Superior temporal gyrus (tissue), 1 donor: ENCODE measurements around the gene ABCB6.

Experiments used
- DNase-seq: peaks from one replicate; pipeline ENCODE4 v3.0.0-alpha.2; 2016; ENCODE audit errors: extremely low spot score

Gene ABCB6

DNA sequence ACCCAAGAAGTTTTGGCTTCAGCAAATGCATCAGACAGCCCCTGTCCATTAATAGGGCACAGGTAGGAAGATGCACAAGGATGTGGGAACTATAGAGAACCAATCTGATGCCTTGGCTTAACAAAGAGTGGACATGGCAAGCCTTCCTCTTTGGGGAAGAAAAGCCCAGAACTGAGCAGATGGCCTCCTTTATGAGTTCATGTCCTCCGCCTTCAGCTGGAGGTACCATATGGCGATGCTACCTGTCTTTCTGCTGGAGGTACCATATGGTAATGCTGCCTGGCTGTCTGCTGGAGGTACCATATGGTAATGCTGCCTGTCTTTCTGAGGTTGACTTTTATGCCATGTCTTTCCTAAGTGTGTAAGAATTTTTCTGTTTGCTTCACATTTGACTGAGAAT lies 34.6 kb downstream of the ABCB6 start:
- DNase-seq, result no peak

DNA sequence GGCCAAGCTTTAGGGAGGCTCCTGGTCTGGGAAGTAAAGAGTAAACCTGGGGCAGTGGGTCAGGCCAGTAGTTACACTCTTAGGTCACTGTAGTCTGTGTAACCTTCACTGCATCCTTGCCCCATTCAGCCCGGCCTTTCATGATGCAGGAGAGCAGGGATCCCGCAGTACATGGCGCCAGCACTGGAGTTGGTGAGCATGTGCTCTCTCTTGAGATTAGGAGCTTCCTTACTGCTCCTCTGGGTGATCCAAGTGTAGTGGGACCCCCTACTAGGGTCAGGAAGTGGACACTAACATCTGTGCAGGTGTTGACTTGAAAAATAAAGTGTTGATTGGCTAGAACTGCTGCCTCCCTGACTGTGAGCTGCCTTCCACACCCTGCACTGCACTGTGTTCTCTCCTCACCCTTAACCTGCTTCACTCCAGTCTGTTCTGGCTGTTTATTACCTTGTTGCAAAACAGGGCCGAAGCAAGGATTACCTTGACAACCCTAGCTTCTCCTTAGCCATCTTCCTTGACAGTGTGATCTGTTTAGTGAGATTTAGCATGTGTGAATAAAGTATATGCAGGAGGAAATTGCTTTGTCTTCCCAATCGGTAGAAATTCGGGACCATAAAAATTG lies 35.5 kb downstream of the ABCB6 start:
- DNase-seq, result no peak

DNA sequence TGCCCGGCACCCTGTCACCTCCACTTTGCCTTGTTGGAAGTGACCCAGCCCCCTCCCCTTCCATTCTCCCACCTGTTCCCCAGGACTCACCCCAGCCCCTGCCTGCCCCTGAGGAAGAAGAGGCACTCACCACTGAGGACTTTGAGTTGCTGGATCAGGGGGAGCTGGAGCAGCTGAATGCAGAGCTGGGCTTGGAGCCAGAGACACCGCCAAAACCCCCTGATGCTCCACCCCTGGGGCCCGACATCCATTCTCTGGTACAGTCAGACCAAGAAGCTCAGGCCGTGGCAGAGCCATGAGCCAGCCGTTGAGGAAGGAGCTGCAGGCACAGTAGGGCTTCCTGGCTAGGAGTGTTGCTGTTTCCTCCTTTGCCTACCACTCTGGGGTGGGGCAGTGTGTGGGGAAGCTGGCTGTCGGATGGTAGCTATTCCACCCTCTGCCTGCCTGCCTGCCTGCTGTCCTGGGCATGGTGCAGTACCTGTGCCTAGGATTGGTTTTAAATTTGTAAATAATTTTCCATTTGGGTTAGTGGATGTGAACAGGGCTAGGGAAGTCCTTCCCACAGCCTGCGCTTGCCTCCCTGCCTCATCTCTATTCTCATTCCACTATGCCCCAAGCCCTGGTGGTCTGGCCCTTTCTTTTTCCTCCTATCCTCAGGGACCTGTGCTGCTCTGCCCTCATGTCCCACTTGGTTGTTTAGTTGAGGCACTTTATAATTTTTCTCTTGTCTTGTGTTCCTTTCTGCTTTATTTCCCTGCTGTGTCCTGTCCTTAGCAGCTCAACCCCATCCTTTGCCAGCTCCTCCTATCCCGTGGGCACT lies 36.2 kb downstream of the ABCB6 start:
- DNase-seq, result no peak

- no peak for DNase-seq
Measured at GRCh38 chr2:219181531-219181930, 37.2 kb downstream of the ABCB6 start.

GRCh38 chr2:219180961-219181360 lies 37.8 kb downstream of the ABCB6 start:
- DNase-seq, result no peak

- DNase-seq, result no peak
Measured at GRCh38 chr2:219179601-219180465, 38.9 kb downstream of the ABCB6 start.

DNA sequence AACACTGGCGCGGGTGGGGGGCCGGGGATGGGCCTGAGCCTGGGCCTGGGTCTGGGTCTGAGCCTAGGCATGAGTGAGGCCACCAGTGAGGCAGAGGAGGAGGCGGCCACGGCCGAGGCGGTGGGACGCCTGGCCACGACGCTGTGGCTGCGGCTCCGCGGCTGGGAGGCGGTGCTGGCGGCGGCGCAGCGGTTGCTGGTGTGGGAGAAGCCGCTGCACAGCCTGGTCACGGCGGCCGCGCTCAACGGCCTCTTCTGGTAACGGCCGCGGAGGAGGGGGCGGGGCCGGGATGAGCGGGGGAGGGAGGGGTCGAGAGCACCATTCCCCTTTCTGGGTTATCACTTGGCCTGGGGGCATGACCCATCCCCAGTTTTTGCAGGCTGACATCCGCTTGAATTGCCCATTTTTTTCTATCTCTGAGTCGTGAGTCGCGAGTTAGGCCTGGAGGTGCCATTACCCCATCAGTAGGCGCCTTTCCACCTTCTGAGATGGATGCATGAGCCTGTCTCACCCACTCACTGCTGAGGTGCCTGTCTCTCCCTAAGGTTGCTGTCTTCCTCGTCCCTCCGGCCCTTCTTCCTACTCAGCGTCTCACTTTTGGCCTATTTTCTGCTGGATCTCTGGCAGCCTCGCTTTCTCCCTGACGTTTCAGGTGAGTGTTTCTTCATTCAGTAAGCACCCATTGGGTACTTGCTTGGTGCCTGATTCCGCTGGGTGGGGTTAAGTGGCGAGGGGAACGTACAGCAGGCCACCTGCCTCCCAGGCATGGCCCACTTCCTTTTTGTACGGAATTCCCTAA lies 40.2 kb downstream of the ABCB6 start:
- no peak for DNase-seq

DNA sequence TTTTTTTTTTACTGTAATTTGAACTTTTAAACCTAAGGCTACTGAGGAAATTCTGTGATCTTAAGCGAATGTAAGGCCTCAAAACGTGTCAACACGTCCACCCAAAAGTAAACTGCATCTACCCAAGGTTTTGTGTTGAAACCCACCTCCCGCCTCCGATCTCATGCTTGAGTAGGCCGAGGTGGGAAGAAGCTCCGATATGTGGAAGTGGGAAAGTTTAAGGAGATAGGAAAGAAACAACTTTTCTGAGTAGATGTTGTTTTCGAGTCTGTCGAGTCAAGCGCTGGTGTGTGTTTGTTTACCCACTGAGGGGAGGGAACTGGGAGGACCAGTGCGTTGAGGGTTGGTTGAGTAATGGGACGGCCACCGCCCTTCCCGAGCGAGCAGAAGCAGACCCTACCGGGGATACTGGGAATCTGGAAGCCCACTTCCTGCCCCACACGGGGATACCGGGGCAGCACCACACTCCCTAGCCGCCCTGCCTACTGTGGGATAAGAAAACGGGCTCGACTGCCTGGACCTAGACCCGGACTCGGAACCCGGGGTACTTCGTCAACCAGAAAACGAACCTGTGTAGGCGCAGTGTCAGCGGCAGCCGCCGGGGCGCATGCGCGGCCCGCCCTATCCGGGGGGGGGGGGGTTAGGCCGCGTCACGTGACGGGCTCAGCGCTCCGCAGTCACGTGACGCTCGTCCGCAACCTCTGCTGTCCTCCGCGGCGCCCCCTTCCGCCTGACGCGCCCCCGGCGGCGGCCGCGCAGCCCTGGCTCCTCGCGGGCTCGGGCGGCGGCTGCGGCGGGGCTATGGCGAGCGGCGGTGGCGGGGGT lies 41.0 kb downstream of the ABCB6 start, which contains the start of gene RETREG2:
RETREG2 (plus strand) TSS at position 724 of the 825 bp plus-strand sequence; CDS start at position 802, 78 bp downstream.
- DNase-seq, result peak; percentile 86

GRCh38 chr2:219176818-219177551 lies 41.8 kb downstream of the ABCB6 start, which contains the start of gene CNPPD1:
CNPPD1 (minus strand) TSS chr2:219176925; CDS start chr2:219176828, 97 bp downstream.
- peak; percentile 76 for DNase-seq

DNA sequence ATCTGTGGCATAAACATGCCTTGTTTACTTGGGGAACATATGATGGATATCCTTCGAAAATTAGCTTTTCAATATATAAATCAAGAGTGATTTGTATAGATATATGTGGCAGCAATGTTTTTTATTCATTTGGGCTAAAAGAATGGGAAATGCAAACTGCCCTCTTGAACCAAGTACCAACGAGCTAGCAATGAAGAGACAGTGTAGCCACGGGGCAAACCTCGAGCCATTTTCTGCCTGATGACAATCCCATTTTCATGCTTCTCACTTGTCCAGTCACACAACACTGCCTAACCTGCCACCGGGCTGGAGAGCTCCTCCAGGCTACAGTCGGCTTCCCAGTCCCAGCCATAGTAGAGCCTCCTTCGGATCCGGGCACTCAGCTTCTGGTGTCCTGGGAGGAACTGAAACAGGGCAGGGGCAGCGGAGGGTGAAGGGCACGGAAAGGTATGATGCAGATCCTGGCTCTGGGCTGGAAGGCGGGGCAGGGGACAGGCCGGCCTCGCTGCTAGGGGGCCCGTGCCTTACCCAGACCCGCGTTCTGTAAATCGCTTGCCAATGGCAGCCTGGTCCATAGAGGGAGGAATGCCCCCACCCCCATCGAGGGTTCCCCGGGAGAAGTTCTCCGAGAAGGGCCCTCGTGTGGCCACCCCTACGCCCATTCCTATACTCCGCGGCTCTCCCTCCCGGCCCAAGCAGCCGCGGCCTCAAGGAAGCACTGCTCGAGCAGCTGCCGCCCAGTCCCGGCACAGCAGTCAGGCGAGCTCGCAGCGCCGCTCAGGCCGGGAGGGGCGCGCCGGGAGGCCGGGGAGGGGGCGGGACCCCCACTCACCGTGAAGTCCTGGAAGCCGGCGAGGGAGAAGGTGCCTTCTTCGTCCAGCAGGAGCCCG lies 42.6 kb downstream of the ABCB6 start:
- DNase-seq, result peak; percentile 40

GRCh38 chr2:219175486-219175885 lies 43.3 kb downstream of the ABCB6 start:
- DNase-seq, result no peak

DNA sequence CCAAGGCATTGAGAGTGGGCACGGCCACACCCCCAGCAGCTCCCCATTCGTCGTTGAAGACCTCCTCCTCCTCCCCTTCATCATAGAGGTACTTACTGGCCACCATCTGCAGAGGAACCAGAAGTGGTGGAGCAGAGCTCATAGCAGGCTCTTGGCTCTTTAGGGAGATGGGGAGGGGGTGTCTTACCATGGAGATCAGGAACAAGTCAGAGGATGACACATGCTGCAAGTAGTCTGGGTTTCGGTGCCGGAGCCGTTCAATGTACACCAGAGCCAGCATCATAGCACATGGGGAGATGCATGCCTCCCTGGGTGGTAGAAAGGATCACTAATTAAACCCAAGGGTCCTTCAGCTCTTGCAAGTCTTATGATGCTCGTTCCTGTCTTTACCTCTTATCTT lies 44.0 kb downstream of the ABCB6 start:
- DNase-seq, result no peak

DNA sequence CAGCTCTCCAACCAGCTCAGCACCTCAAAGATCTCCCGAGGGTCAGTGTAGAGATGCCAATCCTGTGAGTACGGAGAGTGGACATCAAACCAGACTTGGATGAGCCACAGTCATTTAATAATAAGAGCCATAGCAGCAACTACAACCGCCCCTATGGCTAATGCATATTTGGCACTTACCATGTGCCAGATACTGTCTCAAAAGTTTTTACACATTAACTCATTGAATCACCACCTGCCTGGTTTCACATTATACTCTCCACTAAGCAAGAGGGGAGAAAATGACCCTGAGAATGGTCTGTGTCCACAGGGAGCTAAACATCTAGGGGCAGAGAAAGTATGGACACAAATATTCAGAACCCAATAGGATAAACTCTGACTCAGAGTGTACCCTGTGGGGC lies 44.6 kb downstream of the ABCB6 start:
- no peak for DNase-seq

GRCh38 chr2:219173176-219173575 lies 45.6 kb downstream of the ABCB6 start:
- no peak for DNase-seq

- no peak for DNase-seq
Measured at GRCh38 chr2:219172231-219173154, 46.3 kb downstream of the ABCB6 start.

- DNase-seq, result peak; percentile 82
Measured at GRCh38 chr2:219171231-219171651, 47.5 kb downstream of the ABCB6 start.

DNA sequence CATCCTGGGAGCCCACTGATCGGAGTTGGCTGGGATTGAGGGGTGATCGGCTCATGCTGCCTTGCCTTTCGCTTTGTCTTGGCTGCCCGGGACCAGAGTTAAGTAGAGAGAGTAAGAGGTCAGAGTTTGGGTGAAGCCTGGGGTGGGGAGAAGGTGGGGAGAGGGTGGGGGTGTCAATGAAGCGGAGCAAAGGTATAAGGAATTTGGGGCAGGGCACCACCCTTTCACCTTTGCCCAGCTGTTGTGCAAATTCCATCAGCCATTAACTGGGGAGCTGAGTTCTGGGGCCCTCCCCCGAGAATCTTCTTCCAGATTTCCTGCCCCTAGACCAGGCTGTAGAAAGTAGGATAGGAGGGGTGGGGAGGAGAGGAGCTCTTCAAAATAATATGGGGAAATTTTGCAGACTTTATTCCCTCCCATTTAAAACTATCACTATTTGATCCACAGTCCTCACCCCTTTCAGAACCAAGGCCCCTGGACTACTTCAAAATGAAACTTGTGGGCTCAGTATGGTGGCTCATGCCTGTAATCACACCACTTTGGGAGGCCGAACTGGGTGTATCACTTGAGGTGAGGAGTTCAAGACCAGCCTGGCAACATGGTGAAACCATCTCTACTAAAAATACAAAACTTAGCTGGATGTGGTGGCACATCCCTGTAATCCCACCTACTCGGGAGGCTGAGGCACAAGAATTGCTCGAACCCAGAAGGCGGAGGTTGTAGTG lies 48.7 kb downstream of the ABCB6 start, which contains the start of gene SLC23A3:
SLC23A3 (minus strand) TSS at position 100 of the 725 bp plus-strand sequence; CDS start at position 55, 45 bp downstream.
- DNase-seq, result no peak
